T-helper 17 cell (primary cell): Measurements from ENCODE around the gene POU6F2. TPM values are rescaled to one million over a fixed set of nuclear protein-coding genes. Genes with fewer than 3 reads are reported as not detected.
"Not testable (repeated sequence)": the region's sequence is repeated elsewhere in the genome, so short reads cannot be mapped to it uniquely, and the experiment has no call there.

Experiments
- ATAC-seq: fragments of 150-1000 bp; cut with Tn5 transposase; 2 replicates; pipeline ENCODE4 v1.10.0; 2021; ENCODE audit warnings: mild to moderate bottlenecking, moderate library complexity
- DNase-seq, 3 donors: peaks; one replicate each; pipeline versions ENCODE4 v3.0.0 to v3.0.0-alpha.2; 2020 to 2021
- H3K9me3 ChIP-seq: one replicate; pipeline ENCODE4 v1.7.0; 2013; ENCODE audit warnings: low read length, mild to moderate bottlenecking; ENCODE audit not compliant: control insufficient read depth, poor library complexity, severe bottlenecking
- H3K27ac Mint-ChIP-seq: one replicate; pipeline ENCODE4 v1.8.0; 2022; ENCODE audit warnings: mild to moderate bottlenecking, moderate library complexity, mixed read lengths
- H3K27me3 Mint-ChIP-seq: one replicate; pipeline ENCODE4 v1.8.0; 2022; ENCODE audit warnings: mixed read lengths
- H3K36me3 Mint-ChIP-seq: one replicate; pipeline ENCODE4 v1.8.0; 2022; ENCODE audit warnings: low read depth, mixed read lengths
- H3K4me1 Mint-ChIP-seq: one replicate; pipeline ENCODE4 v1.8.0; 2022; ENCODE audit warnings: mild to moderate bottlenecking, mixed read lengths
- H3K4me3 Mint-ChIP-seq: one replicate; pipeline ENCODE4 v1.8.0; 2022; ENCODE audit warnings: mild to moderate bottlenecking, moderate library complexity, mixed read lengths
- total RNA-seq, 4 donors: library from RNA in 2 of 4; stranded (reverse) in 2 of 4; gene quantifications; one replicate each; pipeline ENCODE4 v1.2.3 and lab custom pipeline; 2022 to 2026

POU6F2 gene
- total RNA-seq, 2 donors from 2014 or later = 0.29 TPM; not detected in 1

- DNase-seq = no peak
- Mint-ChIP-seq H3K36me3 (no peaks in the 10 kb centered on the region), H3K4me3 (no peak overlapping the region), H3K27ac (no peak overlapping the region), H3K4me1 (no peaks in the 10 kb centered on the region), H3K27me3 (peaks cover 12% of the 10 kb centered on the region)
- no peak for ATAC-seq
- H3K9me3 ChIP-seq = no peaks in the 10 kb centered on the region
Measured at GRCh38 chr7:39365751-39366295, 388.1 kb downstream of the POU6F2 start.

GRCh38 chr7:39367451-39367850, 389.7 kb downstream of the POU6F2 start:
- Mint-ChIP-seq H3K27me3 (peaks cover 9% of the 10 kb centered on the region), H3K27ac (no peak overlapping the region), H3K36me3 (no peaks in the 10 kb centered on the region), H3K4me3 (no peak overlapping the region), H3K4me1 (no peaks in the 10 kb centered on the region)
- DNase-seq (no peak), ATAC-seq (no peak)
- H3K9me3 ChIP-seq = no peaks in the 10 kb centered on the region

GRCh38 chr7:39367943-39368342, 390.2 kb downstream of the POU6F2 start:
- peaks cover 4% of the 10 kb centered on the region for H3K27me3 Mint-ChIP-seq
- ATAC-seq (no peak), DNase-seq (no peak)
- no peaks in the 10 kb centered on the region for H3K9me3 ChIP-seq
- H3K4me1 Mint-ChIP-seq = no peaks in the 10 kb centered on the region
- no peak overlapping the region for H3K27ac Mint-ChIP-seq
- no peak overlapping the region for H3K4me3 Mint-ChIP-seq
- H3K36me3 Mint-ChIP-seq = no peaks in the 10 kb centered on the region

DNA sequence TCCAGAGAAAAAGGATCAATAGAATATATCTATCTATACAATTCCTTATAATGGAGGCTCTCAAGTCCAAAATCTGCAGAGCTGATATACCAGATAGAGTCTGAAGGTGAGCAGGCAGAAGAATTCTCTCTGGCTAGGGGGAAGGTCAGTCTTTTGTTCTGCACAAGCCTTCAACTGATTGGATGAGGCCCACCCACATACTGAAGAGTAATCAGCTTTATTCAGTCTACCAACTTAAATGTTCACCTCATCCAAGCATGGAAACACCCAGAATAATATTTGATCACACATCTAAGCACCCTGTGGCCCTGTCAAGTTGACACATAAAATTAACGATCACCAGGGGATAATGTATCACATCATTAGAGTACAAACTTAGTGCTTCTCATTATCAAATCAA, 394.7 kb downstream of the POU6F2 start:
- Mint-ChIP-seq H3K36me3 (no peaks in the 10 kb centered on the region), H3K27me3 (peaks cover 7% of the 10 kb centered on the region), H3K27ac (no peak overlapping the region), H3K4me3 (no peak overlapping the region), H3K4me1 (no peaks in the 10 kb centered on the region)
- no peaks in the 10 kb centered on the region for H3K9me3 ChIP-seq
- no peak for DNase-seq
- ATAC-seq = no peak

DNA sequence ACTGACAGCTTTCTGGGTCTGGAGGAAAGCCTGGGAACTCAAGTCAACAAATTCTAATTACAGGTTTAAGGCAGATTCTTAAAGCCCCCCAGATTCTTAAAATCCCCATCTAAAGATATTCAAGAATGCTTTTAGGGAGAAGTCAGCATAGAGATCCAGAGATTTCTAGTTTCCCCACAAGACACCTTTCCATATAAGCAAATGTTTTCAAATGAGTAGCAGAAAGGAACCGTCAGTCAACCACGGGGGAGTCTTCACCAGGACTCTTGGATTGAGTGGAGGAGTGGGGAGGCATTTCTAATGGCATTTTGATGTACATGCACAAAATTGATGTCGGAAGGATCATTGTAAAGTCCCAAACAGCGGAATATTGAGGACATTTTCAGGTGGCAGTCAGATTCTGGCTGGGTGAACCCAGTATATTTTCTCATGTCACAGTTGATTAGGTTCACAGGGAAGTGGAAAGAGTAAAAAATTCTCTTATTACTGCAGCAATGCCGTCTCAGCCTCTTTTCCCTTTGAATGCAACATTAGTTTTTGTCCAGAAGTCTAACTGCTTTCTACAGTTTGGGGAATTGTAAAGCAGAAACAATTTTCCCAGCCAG, 396.8 kb downstream of the POU6F2 start:
- no peak for DNase-seq
- Mint-ChIP-seq H3K4me3 (no peak overlapping the region), H3K36me3 (peaks cover 2% of the 10 kb centered on the region), H3K27me3 (peaks cover 19% of the 10 kb centered on the region), H3K27ac (no peak overlapping the region), H3K4me1 (no peaks in the 10 kb centered on the region)
- no peak for ATAC-seq
- no peaks in the 10 kb centered on the region for H3K9me3 ChIP-seq

GRCh38 chr7:39375047-39375873, 397.6 kb downstream of the POU6F2 start:
- ATAC-seq = no peak
- no peak for DNase-seq
- H3K27me3 Mint-ChIP-seq = peaks cover 19% of the 10 kb centered on the region
- H3K9me3 ChIP-seq = no peaks in the 10 kb centered on the region
- no peaks in the 10 kb centered on the region for H3K4me1 Mint-ChIP-seq
- peaks cover 2% of the 10 kb centered on the region for H3K36me3 Mint-ChIP-seq
- no peak overlapping the region for H3K27ac Mint-ChIP-seq
- H3K4me3 Mint-ChIP-seq = no peak overlapping the region

GRCh38 chr7:39375874-39376190, 398.1 kb downstream of the POU6F2 start:
- Mint-ChIP-seq H3K4me3 (no peak overlapping the region), H3K27ac (no peak overlapping the region), H3K4me1 (no peaks in the 10 kb centered on the region)

DNA sequence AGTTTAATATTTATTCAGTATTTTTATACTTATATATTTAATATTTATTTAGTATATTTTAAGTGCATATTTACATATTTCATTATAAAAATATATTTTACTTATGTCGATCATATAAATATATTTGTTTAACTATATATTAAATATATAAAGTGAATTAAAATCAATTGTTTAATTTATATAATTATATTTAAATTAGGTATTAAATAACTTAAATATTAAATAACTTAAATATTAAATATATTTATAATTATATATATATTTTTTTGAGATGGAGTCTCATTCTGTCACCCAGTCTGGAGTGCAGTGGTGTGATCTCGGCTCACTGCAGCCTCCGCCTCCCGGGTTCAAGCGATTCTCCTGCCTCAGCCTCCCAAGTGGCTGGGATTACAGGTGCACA, 399.2 kb downstream of the POU6F2 start:
- H3K4me3 Mint-ChIP-seq, DNase-seq, H3K9me3 ChIP-seq, H3K27ac Mint-ChIP-seq, H3K36me3 Mint-ChIP-seq, H3K4me1 Mint-ChIP-seq, ATAC-seq: not testable (repeated sequence)
- H3K27me3 Mint-ChIP-seq = peaks cover 19% of the 10 kb centered on the region

More at GRCh38 chr7:39375874-39376190, 398.1 kb downstream of the POU6F2 start:
- Mint-ChIP-seq H3K27me3 (peaks cover 19% of the 10 kb centered on the region), H3K36me3 (peaks cover 2% of the 10 kb centered on the region)
- no peak for DNase-seq
- no peaks in the 10 kb centered on the region for H3K9me3 ChIP-seq
- ATAC-seq = no peak

- DNase-seq (no peak), ATAC-seq (no peak)
- no peaks in the 10 kb centered on the region for H3K9me3 ChIP-seq
- H3K4me1 Mint-ChIP-seq = no peaks in the 10 kb centered on the region
- no peak overlapping the region for H3K27ac Mint-ChIP-seq
- H3K36me3 Mint-ChIP-seq = peaks cover 2% of the 10 kb centered on the region
- peaks cover 21% of the 10 kb centered on the region for H3K27me3 Mint-ChIP-seq
- H3K4me3 Mint-ChIP-seq = no peak overlapping the region
Measured at GRCh38 chr7:39379416-39379815, 401.7 kb downstream of the POU6F2 start.

GRCh38 chr7:39383136-39383535, 405.4 kb downstream of the POU6F2 start:
- no peak for ATAC-seq
- H3K27me3 Mint-ChIP-seq = peaks cover 46% of the 10 kb centered on the region

GRCh38 chr7:39384386-39384785, 406.7 kb downstream of the POU6F2 start:
- Mint-ChIP-seq H3K27ac (no peak overlapping the region), H3K4me1 (no peaks in the 10 kb centered on the region), H3K36me3 (no peaks in the 10 kb centered on the region), H3K4me3 (no peak overlapping the region), H3K27me3 (peaks cover 39% of the 10 kb centered on the region)
- ATAC-seq (no peak), DNase-seq (no peak)
- H3K9me3 ChIP-seq = no peaks in the 10 kb centered on the region

More at GRCh38 chr7:39383136-39383535, 405.4 kb downstream of the POU6F2 start:
- Mint-ChIP-seq H3K4me1 (no peaks in the 10 kb centered on the region), H3K27ac (no peak overlapping the region), H3K36me3 (peaks cover 2% of the 10 kb centered on the region), H3K4me3 (no peak overlapping the region)
- no peak for DNase-seq
- no peaks in the 10 kb centered on the region for H3K9me3 ChIP-seq

DNA sequence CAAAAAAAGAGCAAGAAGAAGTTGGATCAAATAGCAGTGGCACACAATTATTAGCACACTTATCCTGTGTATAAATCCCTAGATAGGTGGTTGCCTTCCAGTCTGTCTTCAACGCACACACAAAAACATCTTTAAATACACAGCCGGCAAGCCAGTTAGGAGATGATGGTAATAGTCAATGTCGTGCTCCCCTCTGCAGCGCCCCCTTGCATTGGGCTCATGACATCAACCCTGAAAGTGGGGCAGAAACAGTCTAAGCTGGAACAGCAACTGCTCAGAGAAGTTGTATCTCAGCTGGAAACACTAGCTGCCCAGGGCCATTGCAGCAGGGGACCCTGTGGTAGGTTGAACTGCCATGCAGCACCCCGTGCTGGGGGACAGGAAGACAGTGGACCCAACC, 409.0 kb downstream of the POU6F2 start:
- H3K9me3 ChIP-seq = no peaks in the 10 kb centered on the region
- Mint-ChIP-seq H3K4me3 (no peak overlapping the region), H3K36me3 (no peaks in the 10 kb centered on the region), H3K27me3 (peaks cover 44% of the 10 kb centered on the region), H3K27ac (no peak overlapping the region), H3K4me1 (no peaks in the 10 kb centered on the region)
- no peak for DNase-seq
- ATAC-seq = no peak

GRCh38 chr7:39392151-39392550, 414.4 kb downstream of the POU6F2 start:
- H3K4me3 Mint-ChIP-seq = no peak overlapping the region
- H3K27me3 Mint-ChIP-seq = peaks cover 51% of the 10 kb centered on the region
- no peak overlapping the region for H3K27ac Mint-ChIP-seq
- no peak for ATAC-seq
- no peaks in the 10 kb centered on the region for H3K9me3 ChIP-seq
- H3K36me3 Mint-ChIP-seq = no peaks in the 10 kb centered on the region
- no peaks in the 10 kb centered on the region for H3K4me1 Mint-ChIP-seq
- no peak for DNase-seq
